HG02852 (cell line): ENCODE data around the gene DNAH14.

ENCODE experiments used
- ATAC-seq: cut with Tn5 transposase; IDR thresholded peaks from one replicate; pipeline ENCODE4 v1.9.1; 2021; ENCODE audit warnings: mild to moderate bottlenecking, moderate library complexity; ENCODE audit not compliant: unreplicated experiment

Gene DNAH14

DNA sequence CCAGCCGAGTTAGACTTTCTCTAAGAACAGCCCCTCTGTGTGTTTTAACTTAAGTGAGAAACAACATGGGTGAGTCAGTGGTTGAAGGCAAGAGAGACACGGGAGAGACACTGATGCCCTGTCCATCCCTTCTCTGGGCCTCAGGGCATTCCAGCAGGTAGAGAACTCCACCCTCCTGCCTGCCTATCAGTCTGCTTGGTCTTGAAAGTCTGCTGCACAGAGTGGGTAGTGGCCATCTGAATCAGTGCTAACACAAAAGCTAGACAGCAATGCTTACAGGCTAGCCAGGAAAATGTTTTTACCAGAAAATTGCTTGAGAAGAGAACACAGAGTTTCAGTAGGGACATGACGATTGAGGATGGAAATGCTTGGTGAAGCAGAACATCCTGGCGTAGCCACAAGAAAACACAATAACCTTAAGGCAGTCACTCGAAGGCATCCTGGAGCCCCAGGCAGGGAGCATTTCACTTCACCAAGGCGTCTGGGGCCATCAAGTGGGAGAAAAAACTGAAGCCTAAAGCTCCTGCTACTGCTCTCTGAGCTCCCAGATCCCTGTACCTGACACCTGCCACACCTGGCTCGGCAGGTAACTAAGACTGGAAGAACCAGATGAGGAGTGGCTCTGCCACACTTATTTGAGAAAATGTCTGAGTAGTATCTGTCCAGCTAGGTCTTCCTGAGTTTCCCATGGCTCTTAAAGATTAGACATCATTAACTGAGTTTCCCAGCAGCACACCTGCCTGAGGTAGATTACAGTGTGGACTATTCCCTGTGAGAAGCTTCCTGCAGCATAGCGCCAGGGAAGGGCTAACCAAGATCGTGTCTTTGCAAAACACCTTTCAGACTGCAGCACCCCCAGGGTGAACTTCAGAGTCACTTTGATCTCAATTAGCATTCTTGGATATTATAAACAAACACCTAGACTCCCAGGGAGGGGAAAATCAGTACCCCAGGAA lies 516.4 kb downstream of the DNAH14 start:
- ATAC-seq = no peak

- no peak for ATAC-seq
Measured at GRCh38 chr1:225446595-225446960, 517.1 kb downstream of the DNAH14 start.

GRCh38 chr1:225446981-225447615 lies 517.6 kb downstream of the DNAH14 start:
- ATAC-seq = no peak

DNA sequence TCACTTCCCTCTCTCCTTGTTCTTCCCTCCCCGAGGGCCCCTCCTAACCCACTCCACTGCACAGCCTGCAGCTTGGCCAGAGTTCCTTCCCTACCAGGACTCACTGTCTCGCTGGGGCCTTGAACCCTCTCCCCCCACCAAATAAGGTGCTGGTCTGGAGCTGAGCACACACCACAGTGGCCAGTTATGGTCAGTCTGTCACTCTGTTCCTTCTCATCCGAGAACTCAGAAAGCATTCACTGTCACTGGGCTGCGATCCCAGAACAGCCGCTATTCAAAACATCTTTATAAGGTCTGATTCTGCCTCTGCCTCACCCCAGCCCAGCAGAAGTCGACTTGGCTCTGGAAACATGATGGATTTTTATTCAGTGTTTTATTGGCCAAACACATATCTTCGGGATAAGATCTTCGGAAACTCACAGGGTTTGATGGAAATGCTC lies 518.2 kb downstream of the DNAH14 start:
- no peak for ATAC-seq

DNA sequence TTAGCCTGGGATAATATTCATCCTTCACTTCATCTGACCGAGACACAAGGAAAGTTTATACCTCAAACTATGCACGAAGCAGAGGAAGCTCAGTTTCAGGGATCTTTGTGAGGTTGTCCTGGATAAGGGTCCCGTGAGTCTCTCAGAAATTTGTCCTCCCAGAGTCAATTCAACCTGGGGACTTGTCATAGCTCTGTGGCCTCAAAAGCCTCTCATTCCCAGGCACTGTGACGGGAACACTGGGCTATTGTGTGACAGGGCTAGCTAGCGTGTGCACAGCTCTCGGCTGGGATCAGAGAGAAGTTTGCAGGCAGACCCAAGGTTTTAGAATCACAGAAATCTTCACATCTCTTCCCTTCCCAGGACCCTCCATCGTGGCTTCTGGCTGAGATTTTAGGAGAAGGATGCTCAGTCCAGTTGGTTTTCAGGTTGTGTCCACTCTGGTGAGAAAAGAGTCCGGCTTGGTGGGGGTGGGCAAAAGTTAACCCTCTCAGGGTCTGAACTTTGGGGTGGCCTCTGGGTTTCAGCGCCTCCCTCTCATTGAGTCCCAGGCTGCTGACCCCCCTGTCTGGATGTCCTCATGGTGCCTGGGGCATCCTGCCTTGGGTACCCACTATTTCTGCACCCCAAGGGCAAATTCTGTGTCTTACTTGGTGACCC lies 518.8 kb downstream of the DNAH14 start:
- ATAC-seq = no peak
